OCI-LY7 (cell line): ENCODE data around the gene SKIDA1. TPM values are rescaled to one million over a fixed set of nuclear protein-coding genes. Genes with fewer than 3 reads are reported as not detected.

ENCODE experiments used
- BruUV-seq: library from RNA; stranded (reverse); fragments of 400-500 nt; replicated peaks from 2 replicates; lab custom pipeline; 2021; lab: Mats Ljungman, UMichigan
- CTCF ChIA-PET: fragments of 300-600 bp; sonication (Branson Sonifier 250); formaldehyde crosslinking; loops from one replicate; lab custom pipeline; 2022; ENCODE audit warnings: antibody characterized with exemption; ENCODE audit not compliant: unreplicated experiment; lab: Charles Lee
- POLR2A ChIA-PET: fragments of 300-600 bp; sonication (Branson Sonifier 250); formaldehyde crosslinking; loops from one replicate; lab custom pipeline; 2022; ENCODE audit warnings: antibody characterized with exemption; lab: Charles Lee
- DNase-seq: peaks from one replicate; pipeline ENCODE4 v3.0.0-alpha.2; 2015; ENCODE audit warnings: low spot score
- H2AFZ ChIP-seq: fragments of 200-600 bp; sonication (generic), shearing (Covaris generic); 2 replicates; pipeline ENCODE4 v1.6.1; 2014; ENCODE audit warnings: mild to moderate bottlenecking, antibody characterized with exemption, low read length, moderate library complexity
- H3K27ac ChIP-seq: fragments of 200-600 bp; sonication (generic); 2 replicates; pipeline ENCODE4 v1.5.1; 2014; ENCODE audit warnings: mixed run types, low read depth, mild to moderate bottlenecking, moderate library complexity, low read length, inconsistent platforms; ENCODE audit not compliant: poor library complexity, severe bottlenecking
- H3K36me3 ChIP-seq: fragments of 200-600 bp; sonication (generic); 2 replicates; pipeline ENCODE4 v1.6.1; 2014; ENCODE audit warnings: mild to moderate bottlenecking, antibody characterized with exemption, low read length, moderate library complexity, mixed read lengths; ENCODE audit not compliant: insufficient read depth
- H3K4me1 ChIP-seq: fragments of 200-600 bp; sonication (generic); 2 replicates; pipeline ENCODE4 v1.5.1; 2014; ENCODE audit warnings: mild to moderate bottlenecking, low read length; ENCODE audit not compliant: insufficient read depth, poor library complexity, severe bottlenecking
- H3K4me2 ChIP-seq: fragments of 200-600 bp; sonication (generic); 2 replicates; pipeline ENCODE4 v1.6.1; 2014; ENCODE audit warnings: mild to moderate bottlenecking, low read length
- H3K4me3 ChIP-seq: fragments of 200-600 bp; sonication (generic); 2 replicates; pipeline ENCODE4 v1.5.1; 2014; ENCODE audit warnings: mild to moderate bottlenecking, low read depth, low read length; ENCODE audit not compliant: poor library complexity, severe bottlenecking
- H3K79me2 ChIP-seq: fragments of 200-600 bp; sonication (generic); 2 replicates; pipeline ENCODE4 v1.6.1; 2016; ENCODE audit warnings: low read depth, mild to moderate bottlenecking, low read length, moderate library complexity, mixed read lengths; ENCODE audit not compliant: insufficient read depth
- H3K9me2 ChIP-seq: fragments of 200-600 bp; sonication (generic); 2 replicates; pipeline ENCODE4 v1.6.1; 2016; ENCODE audit warnings: mild to moderate bottlenecking, low read length, mixed read lengths; ENCODE audit not compliant: insufficient read depth
- H3K9me3 ChIP-seq: fragments of 200-600 bp; sonication (generic); 2 replicates; pipeline ENCODE4 v1.6.1; 2014; ENCODE audit warnings: mild to moderate bottlenecking, mixed run types, low read length, mixed read lengths
- H4K20me1 ChIP-seq: fragments of 200-600 bp; sonication (generic); 2 replicates; pipeline ENCODE4 v1.6.1; 2014; ENCODE audit warnings: mild to moderate bottlenecking, antibody characterized with exemption, low read length, moderate library complexity, mixed read lengths; ENCODE audit not compliant: insufficient read depth
- CTCF ChIP-seq: fragments of 200-600 bp; sonication (generic); conservative IDR thresholded peaks from 2 replicates; pipeline ENCODE4 v1.5.1; 2014; ENCODE audit warnings: mild to moderate bottlenecking, antibody characterized with exemption, low read length, moderate library complexity, mixed read lengths
- EZH2phosphoT487 ChIP-seq: fragments of 200-600 bp; sonication (generic); IDR thresholded peaks from 2 replicates; pipeline ENCODE4 v1.6.1; 2018; ENCODE audit warnings: low read depth, borderline replicate concordance, mild to moderate bottlenecking, mixed run types, antibody characterized with exemption, low read length, moderate library complexity, mixed read lengths
- intact Hi-C: fragments of 100-400 bp; cut with micrococcal nuclease; formaldehyde crosslinking; loops from one replicate; pipeline ENCODE4 v1.10.0; 2022; ENCODE audit not compliant: unreplicated experiment
- total RNA-seq, 2 experiments: library from RNA; depleted of rRNA in 1 of 2; stranded (reverse); fragments of >200 nt in 1 of 2; shearing (Covaris generic) in 1 of 2; gene quantifications; 2 replicates each; pipeline ENCODE4 v1.2.3, GENCODE V29; 2014 to 2022

SKIDA1 gene
- total RNA-seq, 2 experiments from 2014 or later = not detected

- CTCF ChIA-PET = interaction anchor here (0.6 to 0.9 kb wide), 2 partner anchors 23 to 192 kb away, joined by 3 to 9 read pairs; no protein-coding TSS in a partner anchor
- intact Hi-C loops = loop anchor here (5.0 kb wide), 1 partner anchor 708 kb away; no protein-coding TSS in a partner anchor
- POLR2A ChIA-PET = interaction anchor here (0.7 to 1.0 kb wide), 5 partner anchors 12 to 1824 kb away, joined by 3 to 5 read pairs (median 3); no protein-coding TSS in a partner anchor
- Histone ChIP-seq H3K36me3 (no peaks in the 10 kb centered on the region), H3K4me3 (no peak overlapping the region), H3K9me2 (no peaks in the 10 kb centered on the region), H4K20me1 (no peaks in the 10 kb centered on the region), H3K4me1 (peaks cover 27% of the 10 kb centered on the region), H3K4me2 (peak overlapping the region; percentile 88), H3K9me3 (no peaks in the 10 kb centered on the region), H2AFZ (no peak overlapping the region), H3K79me2 (no peaks in the 10 kb centered on the region), H3K27ac (no peak overlapping the region)
- DNase-seq = no peak
- BruUV-seq = no TSS peak
- TF ChIP-seq CTCF (no peak), EZH2phosphoT487 (peak; percentile 61)
These were observed 6.7 kb downstream of the SKIDA1 start for GRCh38 chr10:21518641-21519396.

DNA sequence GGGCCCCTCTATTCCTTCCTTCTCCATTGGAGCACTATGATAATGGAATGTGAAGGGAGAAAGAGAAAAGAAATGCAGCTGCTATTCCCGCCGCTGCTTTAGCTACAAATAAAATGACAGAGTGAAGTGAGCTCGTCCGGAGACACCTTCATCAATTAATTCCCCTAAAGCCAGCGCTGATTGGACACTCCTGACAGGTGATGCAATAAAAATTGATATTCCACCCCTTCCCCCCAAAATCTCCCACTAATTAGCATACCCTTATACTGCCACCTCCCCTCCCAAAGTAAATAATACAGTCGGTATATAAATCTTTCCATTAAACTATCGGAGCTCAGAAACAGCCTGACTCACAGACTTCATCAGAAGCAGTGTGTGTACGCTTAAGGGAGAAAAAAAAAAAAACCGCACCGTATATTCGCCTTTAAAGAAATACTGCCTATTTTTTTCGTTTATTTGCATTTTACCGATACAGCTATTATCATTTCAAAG, 7.3 kb downstream of the SKIDA1 start:
- peak overlapping the region; percentile 88 for H3K4me2 ChIP-seq
- no peaks in the 10 kb centered on the region for H3K9me2 ChIP-seq
- H2AFZ ChIP-seq = no peak overlapping the region
- no peaks in the 10 kb centered on the region for H3K79me2 ChIP-seq
- no TSS peak for BruUV-seq
- no peaks in the 10 kb centered on the region for H4K20me1 ChIP-seq
- intact Hi-C loops = loop anchor here (5.0 kb wide), 1 partner anchor 709 kb away; no protein-coding TSS in a partner anchor
- CTCF ChIA-PET = interaction anchor here (0.6 to 0.9 kb wide), 2 partner anchors 22 to 193 kb away, joined by 3 to 9 read pairs; no protein-coding TSS in a partner anchor
- POLR2A ChIA-PET = interaction anchor here (0.7 to 1.0 kb wide), 5 partner anchors 12 to 1824 kb away, joined by 3 to 5 read pairs (median 3); no protein-coding TSS in a partner anchor
- peak overlapping the region; percentile 70 for H3K4me3 ChIP-seq
- DNase-seq = no peak
- TF ChIP-seq EZH2phosphoT487 = no peak; the same call in 1 of the 2 replicates
- TF ChIP-seq CTCF = no peak
- peaks cover 27% of the 10 kb centered on the region for H3K4me1 ChIP-seq
- no peak overlapping the region for H3K27ac ChIP-seq
- no peaks in the 10 kb centered on the region for H3K36me3 ChIP-seq
- H3K9me3 ChIP-seq = no peaks in the 10 kb centered on the region
